Activated naive CD4-positive, alpha-beta T cell treated with anti-CD3 and anti-CD28 coated beads, Interleukin-2, amount 10 ng/mL, durations not matched to agents 7 days and 5 days (primary cell): Measurements from ENCODE around the gene PLEKHA7.
"Not testable (repeated sequence)": the region's sequence is repeated elsewhere in the genome, so short reads cannot be mapped to it uniquely, and the experiment has no call there.

Experiments used
- CTCF ChIA-PET: fragments of 350-600 bp; sonication (Branson Sonifier 250); formaldehyde crosslinking; loops from one replicate; lab custom pipeline; 2021; ENCODE audit warnings: antibody characterized with exemption; lab: Charles Lee
- DNase-seq: peaks from one replicate; pipeline ENCODE4 v3.0.0-alpha.2; 2020
- H3K27ac Mint-ChIP-seq: one replicate; pipeline ENCODE4 v1.8.0; 2021; ENCODE audit warnings: mild to moderate bottlenecking, moderate library complexity, mixed read lengths
- H3K27me3 Mint-ChIP-seq: one replicate; pipeline ENCODE4 v1.8.0; 2021; ENCODE audit warnings: mild to moderate bottlenecking, mixed read lengths
- H3K36me3 Mint-ChIP-seq: one replicate; pipeline ENCODE4 v1.8.0; 2021; ENCODE audit warnings: mixed read lengths
- H3K4me1 Mint-ChIP-seq: one replicate; pipeline ENCODE4 v1.8.0; 2021; ENCODE audit warnings: mixed read lengths
- H3K4me3 Mint-ChIP-seq: one replicate; pipeline ENCODE4 v1.8.0; 2021; ENCODE audit warnings: mild to moderate bottlenecking, moderate library complexity, mixed read lengths
- H3K9me3 Mint-ChIP-seq: one replicate; pipeline ENCODE4 v1.8.0; 2021; ENCODE audit warnings: mixed read lengths

PLEKHA7 gene

DNA sequence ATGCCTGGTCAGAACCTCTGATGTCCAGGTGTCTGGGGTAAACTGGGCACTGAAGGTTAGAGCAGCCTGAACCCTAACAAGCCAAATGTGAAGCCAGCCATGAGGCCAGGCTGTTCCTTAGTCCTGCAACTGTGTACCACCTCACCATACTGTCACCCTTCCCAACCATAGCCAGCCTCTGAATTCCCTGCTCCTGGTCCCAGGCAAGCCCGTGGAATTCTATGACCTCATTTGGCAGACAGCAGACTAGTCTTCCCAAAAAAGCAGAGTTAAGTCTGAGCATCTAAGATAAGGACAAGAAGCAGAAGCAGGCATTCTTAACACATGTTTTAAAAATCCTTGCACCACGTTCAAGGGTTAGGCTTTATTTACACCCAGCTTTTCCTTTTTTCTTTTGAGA is 140.9 kb downstream of the PLEKHA7 start:
- peaks cover 4% of the 10 kb centered on the region for H3K27me3 Mint-ChIP-seq
- H3K36me3 Mint-ChIP-seq, result no peaks in the 10 kb centered on the region
- no peaks in the 10 kb centered on the region for H3K4me1 Mint-ChIP-seq
- H3K9me3 Mint-ChIP-seq, result no peaks in the 10 kb centered on the region
- no peak overlapping the region for H3K4me3 Mint-ChIP-seq
- CTCF ChIA-PET, result interaction anchor here (1.3 kb wide), 1 partner anchor 24 kb away, joined by 3 read pairs; no protein-coding TSS in a partner anchor
- DNase-seq, result no peak
- H3K27ac Mint-ChIP-seq, result no peak overlapping the region

DNA sequence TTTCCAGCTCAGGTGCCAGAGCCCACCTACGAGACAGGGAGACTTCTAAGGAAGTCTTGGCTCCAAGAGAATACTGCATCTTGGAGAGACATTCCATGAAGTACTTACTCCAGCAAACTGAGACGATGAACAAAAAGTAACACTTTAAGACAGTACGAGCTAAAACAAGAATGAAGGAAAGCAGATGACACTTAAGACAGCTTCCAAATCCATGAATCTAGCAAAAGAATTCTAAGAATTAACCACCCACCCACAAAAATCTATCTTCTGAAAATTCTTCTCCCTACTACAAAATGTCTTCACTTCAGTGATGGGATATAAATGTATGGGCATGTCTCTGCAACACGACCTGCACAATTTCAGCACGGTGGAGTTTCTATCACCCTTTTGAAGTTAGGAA is 142.8 kb downstream of the PLEKHA7 start:
- no peaks in the 10 kb centered on the region for H3K9me3 Mint-ChIP-seq
- no peaks in the 10 kb centered on the region for H3K4me1 Mint-ChIP-seq
- DNase-seq, result no peak
- peaks cover 3% of the 10 kb centered on the region for H3K27me3 Mint-ChIP-seq
- no peaks in the 10 kb centered on the region for H3K36me3 Mint-ChIP-seq
- no peak overlapping the region for H3K4me3 Mint-ChIP-seq
- no peak overlapping the region for H3K27ac Mint-ChIP-seq
- CTCF ChIA-PET, result interaction anchor here (0.6 kb wide), 1 partner anchor 104 kb away, joined by 3 read pairs; no protein-coding TSS in a partner anchor

DNA sequence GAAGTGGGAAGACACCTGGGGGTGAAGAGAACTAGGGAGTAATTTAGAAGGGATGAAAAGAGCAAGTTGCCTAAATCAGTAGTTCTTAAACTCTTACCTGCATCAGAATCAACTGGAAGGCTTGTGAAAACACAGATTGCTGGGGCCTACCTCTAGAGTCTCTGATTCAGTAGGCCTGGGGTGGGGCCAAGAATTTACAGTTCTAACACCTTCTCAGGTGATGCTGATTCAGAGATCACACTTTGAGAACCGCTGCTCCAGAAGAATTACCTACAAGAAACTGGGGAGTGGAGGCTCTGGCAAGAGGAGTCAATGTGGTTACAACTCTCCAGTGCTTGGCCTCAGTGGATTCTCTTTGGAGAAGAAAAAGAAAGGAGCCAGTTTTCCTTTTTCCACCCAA is 147.1 kb downstream of the PLEKHA7 start:
- CTCF ChIA-PET, result no interaction called here
- Mint-ChIP-seq H3K4me1 (no peaks in the 10 kb centered on the region), H3K9me3 (no peaks in the 10 kb centered on the region), H3K27me3 (peaks cover 2% of the 10 kb centered on the region), H3K27ac (no peak overlapping the region), H3K36me3 (no peaks in the 10 kb centered on the region), H3K4me3 (no peak overlapping the region)
- no peak for DNase-seq

DNA sequence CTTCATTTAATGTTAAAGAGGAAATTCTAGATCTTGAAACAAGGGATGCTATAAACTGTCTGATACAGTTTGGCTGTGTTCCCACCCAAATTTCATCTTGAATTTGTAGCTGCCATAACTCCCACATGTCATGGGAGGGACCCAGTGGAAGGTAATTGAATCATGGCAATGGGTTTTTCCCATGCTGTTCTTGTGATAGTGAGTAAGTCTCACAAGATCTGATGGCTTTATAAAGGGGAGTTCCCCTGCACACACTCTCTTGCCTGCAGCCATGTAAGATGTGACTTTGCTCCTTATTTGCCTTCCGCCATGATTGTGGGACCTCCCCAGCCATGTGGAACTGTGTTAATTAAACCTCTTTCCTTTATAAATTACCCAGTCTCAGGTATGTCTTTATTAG is 149.8 kb downstream of the PLEKHA7 start:
- not testable (repeated sequence) for H3K36me3 Mint-ChIP-seq, H3K27me3 Mint-ChIP-seq, H3K27ac Mint-ChIP-seq, H3K4me1 Mint-ChIP-seq, DNase-seq, H3K9me3 Mint-ChIP-seq, H3K4me3 Mint-ChIP-seq
- CTCF ChIA-PET, result interaction anchor here (0.6 kb wide), 1 partner anchor 43 kb away, joined by 3 read pairs; no protein-coding TSS in a partner anchor

- Mint-ChIP-seq H3K27ac (no peak overlapping the region), H3K9me3 (no peaks in the 10 kb centered on the region), H3K36me3 (no peaks in the 10 kb centered on the region), H3K4me3 (no peak overlapping the region), H3K27me3 (peaks cover 4% of the 10 kb centered on the region), H3K4me1 (no peaks in the 10 kb centered on the region)
- CTCF ChIA-PET, result no interaction called here
- no peak for DNase-seq
Measured at GRCh38 chr11:16863389-16863788, 150.8 kb downstream of the PLEKHA7 start.

DNA sequence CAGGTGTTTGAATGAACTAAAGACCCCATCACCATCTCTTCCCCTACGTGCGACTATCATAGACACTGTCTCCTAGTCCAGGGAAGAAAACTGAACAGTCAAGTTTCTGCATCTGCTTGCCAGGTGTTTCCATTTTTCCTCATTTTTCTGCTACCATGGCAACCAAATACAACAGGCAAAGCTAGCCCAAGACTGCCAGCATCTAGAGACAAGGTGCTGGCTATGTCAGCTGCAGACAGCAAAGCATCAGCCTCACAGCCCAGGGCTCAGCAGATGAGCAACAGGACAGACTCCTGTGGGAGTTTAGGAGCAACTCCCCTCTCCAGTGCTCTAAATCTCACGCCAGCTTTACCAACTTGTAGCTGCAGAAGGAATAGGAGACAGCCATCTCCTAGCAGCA is 151.5 kb downstream of the PLEKHA7 start:
- Mint-ChIP-seq H3K4me1 (no peaks in the 10 kb centered on the region), H3K27me3 (peaks cover 4% of the 10 kb centered on the region), H3K27ac (no peak overlapping the region), H3K36me3 (no peaks in the 10 kb centered on the region), H3K4me3 (no peak overlapping the region), H3K9me3 (no peaks in the 10 kb centered on the region)
- CTCF ChIA-PET, result no interaction called here
- DNase-seq, result no peak

DNA sequence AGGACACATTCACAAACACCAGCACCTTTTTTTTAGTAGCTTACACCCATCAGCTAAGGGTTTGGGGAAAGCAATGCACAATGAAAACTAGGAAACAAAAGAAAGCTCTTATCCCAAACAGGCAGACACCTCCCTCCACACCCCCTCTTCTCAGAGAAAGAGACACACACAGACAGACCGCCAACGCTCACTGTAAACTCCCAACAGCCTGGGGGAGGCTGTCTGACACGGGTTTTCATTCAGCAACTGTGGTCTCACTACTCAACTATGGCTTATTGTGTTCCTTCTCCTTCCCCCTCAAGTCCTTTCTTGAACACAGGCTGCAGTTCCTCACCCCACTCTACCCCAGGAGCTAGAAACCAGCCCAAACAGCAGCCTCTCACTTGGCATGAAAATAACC is 152.4 kb downstream of the PLEKHA7 start:
- no peaks in the 10 kb centered on the region for H3K4me1 Mint-ChIP-seq
- H3K4me3 Mint-ChIP-seq, result no peak overlapping the region
- H3K27ac Mint-ChIP-seq, result no peak overlapping the region
- peaks cover 4% of the 10 kb centered on the region for H3K27me3 Mint-ChIP-seq
- CTCF ChIA-PET, result interaction anchor here (1.5 kb wide), 1 partner anchor 77 kb away, joined by 3 read pairs; no protein-coding TSS in a partner anchor
- H3K9me3 Mint-ChIP-seq, result no peaks in the 10 kb centered on the region
- no peak for DNase-seq
- no peaks in the 10 kb centered on the region for H3K36me3 Mint-ChIP-seq

- Mint-ChIP-seq H3K4me3 (no peak overlapping the region), H3K27ac (no peak overlapping the region), H3K4me1 (no peaks in the 10 kb centered on the region), H3K36me3 (no peaks in the 10 kb centered on the region), H3K27me3 (peaks cover 4% of the 10 kb centered on the region), H3K9me3 (no peaks in the 10 kb centered on the region)
- CTCF ChIA-PET, result no interaction called here
- no peak for DNase-seq
Measured at GRCh38 chr11:16860617-16861016, 153.6 kb downstream of the PLEKHA7 start.

DNA sequence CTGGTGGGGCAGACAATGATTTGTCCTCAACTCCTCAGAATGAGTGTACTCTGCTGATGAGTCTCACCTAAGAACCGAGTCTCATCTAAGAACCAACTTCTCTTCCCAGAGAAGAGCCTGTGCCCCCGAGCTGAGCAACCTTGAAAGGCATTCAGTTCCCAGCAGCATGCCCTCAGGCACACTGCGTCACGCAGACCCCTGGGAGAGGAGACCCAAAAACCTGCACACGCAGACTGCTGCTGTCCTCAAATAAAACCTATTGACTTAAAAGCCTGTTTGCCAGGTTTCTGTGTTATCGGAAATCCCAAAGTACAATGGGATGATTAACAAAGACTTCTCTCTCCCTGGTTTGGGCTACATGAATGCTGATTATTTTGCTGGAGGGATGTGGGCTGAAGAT is 154.6 kb downstream of the PLEKHA7 start:
- H3K27ac Mint-ChIP-seq, result no peak overlapping the region
- H3K4me3 Mint-ChIP-seq, result no peak overlapping the region
- peaks cover 4% of the 10 kb centered on the region for H3K27me3 Mint-ChIP-seq
- CTCF ChIA-PET, result no interaction called here
- no peaks in the 10 kb centered on the region for H3K4me1 Mint-ChIP-seq
- no peaks in the 10 kb centered on the region for H3K9me3 Mint-ChIP-seq
- no peak for DNase-seq
- no peaks in the 10 kb centered on the region for H3K36me3 Mint-ChIP-seq

DNA sequence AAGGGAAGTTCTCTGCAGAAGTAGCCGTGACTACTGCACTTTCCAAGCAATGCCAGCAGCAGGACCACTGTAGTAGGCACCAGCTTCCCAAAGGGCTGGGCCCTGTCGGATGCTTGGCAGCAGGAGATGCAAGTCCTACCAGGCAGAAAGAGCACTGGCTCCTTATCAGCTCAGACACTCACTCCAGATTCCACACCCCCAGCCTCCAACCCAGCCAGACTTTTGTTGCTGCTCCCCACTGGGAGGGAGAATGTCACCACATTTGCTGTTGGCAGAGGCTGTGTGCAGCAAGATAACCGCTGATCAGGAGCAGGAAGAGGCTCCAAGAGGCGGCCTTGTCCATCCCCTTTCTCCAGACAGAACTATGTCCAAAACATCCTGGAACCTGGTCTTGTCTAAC is 157.0 kb downstream of the PLEKHA7 start:
- no peaks in the 10 kb centered on the region for H3K36me3 Mint-ChIP-seq
- H3K9me3 Mint-ChIP-seq, result no peaks in the 10 kb centered on the region
- H3K27me3 Mint-ChIP-seq, result peaks cover 4% of the 10 kb centered on the region
- CTCF ChIA-PET, result interaction anchor here (0.7 kb wide), 1 partner anchor 19 kb away, joined by 3 read pairs; no protein-coding TSS in a partner anchor
- no peak for DNase-seq
- H3K27ac Mint-ChIP-seq, result no peak overlapping the region
- H3K4me1 Mint-ChIP-seq, result no peaks in the 10 kb centered on the region
- H3K4me3 Mint-ChIP-seq, result no peak overlapping the region

GRCh38 chr11:16856022-16856471 is 158.2 kb downstream of the PLEKHA7 start:
- CTCF ChIA-PET, result no interaction called here
- no peaks in the 10 kb centered on the region for H3K9me3 Mint-ChIP-seq
- no peak overlapping the region for H3K27ac Mint-ChIP-seq
- H3K4me3 Mint-ChIP-seq, result no peak overlapping the region
- no peaks in the 10 kb centered on the region for H3K27me3 Mint-ChIP-seq
- H3K4me1 Mint-ChIP-seq, result no peaks in the 10 kb centered on the region
- H3K36me3 Mint-ChIP-seq, result no peaks in the 10 kb centered on the region
- no peak for DNase-seq

GRCh38 chr11:16854979-16855378 is 159.2 kb downstream of the PLEKHA7 start:
- Mint-ChIP-seq H3K27me3 (peaks cover 4% of the 10 kb centered on the region), H3K9me3 (no peaks in the 10 kb centered on the region), H3K4me1 (no peaks in the 10 kb centered on the region), H3K4me3 (no peak overlapping the region), H3K27ac (no peak overlapping the region), H3K36me3 (no peaks in the 10 kb centered on the region)
- CTCF ChIA-PET, result no interaction called here
- DNase-seq, result no peak

DNA sequence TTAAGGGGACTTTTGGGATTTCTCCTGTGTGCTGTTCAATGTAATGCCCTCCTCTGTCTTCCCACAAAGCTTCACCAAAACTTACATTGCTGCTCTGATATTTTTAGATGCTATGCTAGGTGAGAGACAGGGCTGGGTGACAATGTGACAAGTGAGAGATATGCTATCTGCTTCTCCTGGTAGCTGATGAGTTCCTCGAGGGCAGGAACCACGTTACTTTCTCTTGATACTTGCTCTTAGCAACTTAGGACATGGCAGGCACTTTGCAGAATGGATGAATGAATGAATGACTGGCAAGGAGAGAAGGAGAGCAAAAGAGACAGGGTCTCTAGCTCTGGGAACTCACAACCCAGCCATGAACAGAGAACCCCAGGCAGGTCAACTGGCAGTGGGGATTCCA is 160.4 kb downstream of the PLEKHA7 start:
- Mint-ChIP-seq H3K27ac (no peak overlapping the region), H3K27me3 (peaks cover 4% of the 10 kb centered on the region), H3K36me3 (no peaks in the 10 kb centered on the region), H3K4me1 (no peaks in the 10 kb centered on the region), H3K9me3 (no peaks in the 10 kb centered on the region), H3K4me3 (no peak overlapping the region)
- CTCF ChIA-PET, result no interaction called here
- no peak for DNase-seq

DNA sequence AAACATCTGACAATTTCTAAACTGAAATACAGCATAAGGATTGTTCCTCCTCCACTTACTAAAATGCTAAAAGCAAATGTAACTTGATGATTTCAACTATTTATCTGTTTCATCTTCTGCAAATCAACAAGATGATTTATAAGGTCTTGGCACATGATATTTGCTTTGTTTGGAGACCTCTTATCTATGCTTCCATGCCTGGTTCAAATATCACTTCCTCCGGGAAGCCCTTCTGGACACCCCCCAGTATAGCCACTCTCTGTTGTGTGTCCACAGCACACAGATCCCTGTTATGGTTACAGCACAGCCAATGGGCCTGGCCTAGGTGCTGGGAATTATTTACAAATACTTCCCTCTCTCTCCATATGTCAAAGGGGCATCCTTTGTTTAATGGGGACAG is 160.9 kb downstream of the PLEKHA7 start:
- Mint-ChIP-seq H3K36me3 (no peaks in the 10 kb centered on the region), H3K4me3 (no peak overlapping the region), H3K9me3 (no peaks in the 10 kb centered on the region), H3K4me1 (no peaks in the 10 kb centered on the region), H3K27me3 (peaks cover 4% of the 10 kb centered on the region), H3K27ac (no peak overlapping the region)
- no peak for DNase-seq
- CTCF ChIA-PET, result no interaction called here

- H3K27me3 Mint-ChIP-seq, result peaks cover 9% of the 10 kb centered on the region
- H3K36me3 Mint-ChIP-seq, result no peaks in the 10 kb centered on the region
- H3K4me1 Mint-ChIP-seq, result no peaks in the 10 kb centered on the region
- no peak overlapping the region for H3K27ac Mint-ChIP-seq
- no peak overlapping the region for H3K4me3 Mint-ChIP-seq
- no peaks in the 10 kb centered on the region for H3K9me3 Mint-ChIP-seq
- CTCF ChIA-PET, result no interaction called here
- DNase-seq, result no peak
Measured at GRCh38 chr11:16846305-16846704, 167.9 kb downstream of the PLEKHA7 start.
